GM06990 (cell line): ENCODE results near the gene IGLL5.

Experiments
- DNase-seq: peaks from one replicate; pipeline ENCODE4 v3.0.0-alpha.2; 2011; ENCODE audit not compliant: insufficient read length; ENCODE audit errors: extremely low read depth
- H3K27me3 ChIP-seq: replicated peaks from 2 replicates; pipeline ENCODE4 v1.6.0; 2011; ENCODE audit warnings: low read length; ENCODE audit not compliant: control insufficient read depth, insufficient read depth
- H3K36me3 ChIP-seq: 2 replicates; pipeline ENCODE4 v1.5.1; 2011; ENCODE audit warnings: low read length; ENCODE audit not compliant: control insufficient read depth, insufficient read depth
- H3K4me3 ChIP-seq: replicated peaks from 2 replicates; pipeline ENCODE4 v1.5.1; 2011; ENCODE audit warnings: low read depth, mild to moderate bottlenecking, control low read depth, low read length
- CTCF ChIP-seq: IDR thresholded peaks from 2 replicates; pipeline ENCODE4 v1.5.1; 2011; ENCODE audit warnings: low read length, control low read depth, mild to moderate bottlenecking, inconsistent platforms; ENCODE audit not compliant: insufficient read depth, poor library complexity, severe bottlenecking

Gene IGLL5

GRCh38 chr22:22915670-22916035 lies 28.0 kb downstream of the IGLL5 start:
- no peak for DNase-seq
- Histone ChIP-seq H3K4me3 (no peak overlapping the region), H3K27me3 (no peaks in the 10 kb centered on the region), H3K36me3 (no peaks in the 10 kb centered on the region)
- no peak for TF ChIP-seq CTCF

- Histone ChIP-seq H3K4me3 (no peak overlapping the region), H3K27me3 (no peaks in the 10 kb centered on the region), H3K36me3 (no peaks in the 10 kb centered on the region)
- TF ChIP-seq CTCF: no peak
- DNase-seq: no peak
These were observed 28.8 kb downstream of the IGLL5 start for GRCh38 chr22:22916215-22916951.

- no peak overlapping the region for H3K4me3 ChIP-seq
- no peaks in the 10 kb centered on the region for H3K36me3 ChIP-seq
- no peaks in the 10 kb centered on the region for H3K27me3 ChIP-seq
- TF ChIP-seq CTCF: no peak
- no peak for DNase-seq
These were observed 29.3 kb downstream of the IGLL5 start for GRCh38 chr22:22916952-22917290.

GRCh38 chr22:22917377-22917776 lies 29.8 kb downstream of the IGLL5 start:
- Histone ChIP-seq H3K36me3 (no peaks in the 10 kb centered on the region), H3K27me3 (no peaks in the 10 kb centered on the region), H3K4me3 (no peak overlapping the region)
- no peak for DNase-seq
- no peak for TF ChIP-seq CTCF

- H3K4me3 ChIP-seq: no peak overlapping the region
These were observed 30.8 kb downstream of the IGLL5 start for GRCh38 chr22:22918297-22918965.

More at GRCh38 chr22:22918297-22918965, 30.8 kb downstream of the IGLL5 start:
- no peaks in the 10 kb centered on the region for H3K27me3 ChIP-seq
- H3K36me3 ChIP-seq: no peaks in the 10 kb centered on the region
- DNase-seq: no peak
- no peak for TF ChIP-seq CTCF
